Measurements from ENCODE around the gene PHLPP1.

PHLPP1 gene

GRCh38 chr18:63028380-63028779 is 313.0 kb downstream of the PHLPP1 start:
- DNase-seq = no peak
